K562 (cell line): ENCODE measurements around the gene TPK1. TPM values are rescaled to one million over a fixed set of nuclear protein-coding genes. Genes with fewer than 3 reads are reported as not detected.

Experiments used
- ATAC-seq: fragments of 200-7000 bp; cut with Tn5 transposase; 3 replicates; pipeline ENCODE4 v1.9.1; 2020; ENCODE audit warnings: moderate library complexity
- BruUV-seq: library from RNA; stranded (reverse); fragments of 400-500 nt; replicated peaks from 2 replicates; lab custom pipeline; 2021; lab: Mats Ljungman, UMichigan
- CTCF ChIA-PET: fragments of 300-600 bp; formaldehyde crosslinking; extraction: SDS; loops from one replicate; lab custom pipeline; 2021; ENCODE audit warnings: low intra/inter-chr PET ratio; lab: Yijun Ruan, JAX
- POLR2A ChIA-PET: fragments of 300-600, 350-650 bp; sonication (Branson Sonifier 250); formaldehyde crosslinking; extraction: SDS; loops from one replicate; lab custom pipeline; 2021; ENCODE audit warnings: antibody characterized with exemption, inconsistent platforms; lab: Yijun Ruan, JAX
- DNase-seq, 4 experiments: peaks; one replicate each; pipeline versions ENCODE4 v3.0.0 to v3.0.0-alpha.2; 2011 to 2018; ENCODE audit warnings: low spot score in 3 of 4, mixed read lengths in 3 of 4; ENCODE audit errors: extremely low read depth in 1 of 4
- FAIRE-seq: peaks from 2 replicates; lab custom pipeline; 2011; peaks lifted over from hg19 to GRCh38; lab: Jason Lieb, UNC
- H2AFZ ChIP-seq: 2 replicates; pipeline ENCODE4 v1.6.0; 2011; ENCODE audit warnings: low read depth, low read length, control low read depth, inconsistent platforms
- H3K27ac ChIP-seq: fragments of 200-600 bp; 3 replicates; pipeline ENCODE4 v1.8.0; 2011; ENCODE audit warnings: low read depth, mild to moderate bottlenecking, control low read depth, inconsistent platforms, low read length, moderate library complexity, mixed read lengths; ENCODE audit errors: extremely low read depth
- H3K27me3 ChIP-seq, 2 experiments: fragments of 300-600 bp in 1 of 2; 2 replicates in 1 of 2; 3 replicates in 1 of 2; pipeline versions ENCODE4 v1.6.0 to v1.8.0; 2011; ENCODE audit warnings: inconsistent platforms in 2 of 2, low read length in 2 of 2, mild to moderate bottlenecking in 1 of 2, mixed read lengths in 1 of 2, moderate library complexity in 1 of 2; ENCODE audit not compliant: control insufficient read depth in 2 of 2, insufficient read depth in 2 of 2
- H3K36me3 ChIP-seq: fragments of 300-600 bp; 3 replicates; pipeline ENCODE4 v1.8.0; 2011; ENCODE audit warnings: mild to moderate bottlenecking, low read length, inconsistent platforms; ENCODE audit not compliant: control insufficient read depth, insufficient read depth
- H3K4me1 ChIP-seq, 2 experiments: fragments of 200-600 bp in 1 of 2; replicated peaks in 1 of 2; 2 replicates in 1 of 2; 3 replicates in 1 of 2; pipeline versions ENCODE4 v1.5.1 to v1.8.0; 2011; ENCODE audit warnings: inconsistent platforms in 2 of 2, low read length in 2 of 2, mild to moderate bottlenecking in 1 of 2, mixed read lengths in 1 of 2, moderate library complexity in 1 of 2; ENCODE audit not compliant: control insufficient read depth in 2 of 2, insufficient read depth in 2 of 2
- H3K4me2 ChIP-seq: 2 replicates; pipeline ENCODE4 v1.6.1; 2011; ENCODE audit warnings: low read length, control low read depth, inconsistent platforms, mixed read lengths; ENCODE audit not compliant: insufficient read depth
- H3K4me3 ChIP-seq: fragments of 200-600 bp; sonication (generic), shearing (Covaris generic); 2 replicates; pipeline ENCODE4 v1.5.1; 2016; ENCODE audit warnings: control low read depth, inconsistent platforms
- H3K79me2 ChIP-seq: fragments of 200-600 bp; 3 replicates; pipeline ENCODE4 v1.8.0; 2011; ENCODE audit warnings: low read length, inconsistent platforms; ENCODE audit not compliant: control insufficient read depth, insufficient read depth
- H3K9ac ChIP-seq, 2 experiments: 2 replicates each; pipeline versions ENCODE4 v1.6.0 to v1.6.1; 2011; ENCODE audit warnings: low read depth in 2 of 2, low read length in 2 of 2, control low read depth in 1 of 2, inconsistent platforms in 1 of 2, mild to moderate bottlenecking in 1 of 2, mixed read lengths in 1 of 2; ENCODE audit not compliant: insufficient read depth in 1 of 2
- H3K9me1 ChIP-seq: one replicate; pipeline ENCODE4 v1.6.0; 2011; ENCODE audit warnings: inconsistent platforms, mild to moderate bottlenecking, low read length, moderate library complexity; ENCODE audit not compliant: control insufficient read depth, insufficient read depth
- H3K9me3 ChIP-seq: replicated peaks from 2 replicates; pipeline ENCODE4 v1.5.1; 2011; ENCODE audit warnings: low read depth, low read length, inconsistent platforms; ENCODE audit not compliant: control insufficient read depth, insufficient read depth
- H4K20me1 ChIP-seq: replicated peaks from 2 replicates; pipeline ENCODE4 v1.6.1; 2011; ENCODE audit warnings: low read length, inconsistent platforms, mixed read lengths; ENCODE audit not compliant: control insufficient read depth, insufficient read depth
- BRD4 ChIP-seq: fragments of 200-600 bp; sonication (generic); IDR thresholded peaks from 2 replicates; pipeline ENCODE4 v1.6.1; 2017; ENCODE audit warnings: inconsistent platforms
- NFYB ChIP-seq: IDR thresholded peaks from 2 replicates; pipeline ENCODE4 v1.6.1; 2011; ENCODE audit warnings: mild to moderate bottlenecking, moderate library complexity; ENCODE audit not compliant: insufficient read length; ENCODE audit errors: extremely low read depth
- NR2C1 ChIP-seq, 2 experiments: fragments of 450-650 bp; IDR thresholded peaks; 2 replicates each; pipeline ENCODE4 v1.6.1; 2017; ENCODE audit warnings: mild to moderate bottlenecking in 2 of 2, antibody characterized with exemption in 1 of 2, inconsistent platforms in 1 of 2, missing compliant biosample characterization in 1 of 2, missing genetic modification characterization in 1 of 2
- PCBP2 ChIP-seq: fragments of 200-400 bp; formaldehyde crosslinking; IDR thresholded peaks from 2 replicates; pipeline ENCODE4 v1.6.1; 2018; ENCODE audit warnings: low read length, low read depth, mild to moderate bottlenecking, moderate library complexity; ENCODE audit not compliant: poor library complexity, severe bottlenecking
- RBBP5 ChIP-seq: fragments of 200-600 bp; sonication (generic); IDR thresholded peaks from 2 replicates; pipeline ENCODE4 v1.6.1; 2012; ENCODE audit warnings: borderline replicate concordance, mild to moderate bottlenecking, low read length, control low read depth, inconsistent platforms; ENCODE audit not compliant: insufficient read depth, poor library complexity, severe bottlenecking
- RFX1 ChIP-seq: fragments of 450-650 bp; IDR thresholded peaks from 2 replicates; pipeline ENCODE4 v1.6.1; 2016; ENCODE audit warnings: mild to moderate bottlenecking, moderate library complexity
- SNIP1 ChIP-seq: fragments of 450-650 bp; IDR thresholded peaks from 2 replicates; pipeline ENCODE4 v1.7.1; 2017; ENCODE audit warnings: low read depth, mild to moderate bottlenecking
- SREBF1 ChIP-seq: fragments of 150-350 bp; IDR thresholded peaks from 2 replicates; pipeline ENCODE4 v1.6.1; 2014; ENCODE audit warnings: antibody characterized with exemption, low read depth, low read length, borderline replicate concordance
- ZBED1 ChIP-seq: IDR thresholded peaks from 2 replicates; pipeline ENCODE4 v1.6.1; 2014
- ZNF311 ChIP-seq: fragments of 250-450 bp; sonication (Bioruptor Pico); IDR thresholded peaks from 2 replicates; pipeline ENCODE4 v1.4.0; 2020; ENCODE audit warnings: mild to moderate bottlenecking, moderate library complexity
- WGBS: fragments of 100-300 bp; shearing (Covaris generic); methylation state at CpG from one replicate; pipeline ENCODE4 v1.1.6; 2016; ENCODE audit warnings: low coverage, mixed read lengths; ENCODE audit not compliant: insufficient coverage; ENCODE audit errors: missing lambda C conversion rate; 5-methylcytosine and 5-hydroxymethylcytosine counted together
- in situ Hi-C: fragments of 300-500 bp; cut with MboI; formaldehyde crosslinking; loops from 4 replicates; pipeline ENCODE4 v1.15.0; 2018; ENCODE audit warnings: inconsistent platforms, mixed read lengths
- intact Hi-C: fragments of 100-400 bp; cut with micrococcal nuclease; formaldehyde crosslinking; loops from 2 replicates; pipeline ENCODE4 v1.14.2; 2022
- polyA plus RNA-seq, 8 experiments: library from polyadenylated mRNA; depleted of rRNA in 4 of 8; stranded (reverse) in 5 of 8; unstranded in 3 of 8; fragments of >200 nt; fragmentation: Nextera tagmentation in 2 of 8; fragmentation: Illumina TruSeq in 1 of 8; extraction: Ambion mirVana in 2 of 8; extraction: Trizol in 1 of 8; gene quantifications; 2 replicates each; pipeline versions ENCODE4 v1.2.1 to v1.2.3, GENCODE V29; 2011 to 2014; ENCODE audit warnings: inconsistent platforms in 1 of 8, missing spikeins in 1 of 8
- total RNA-seq, 7 experiments: library from RNA; depleted of rRNA in 6 of 7; stranded (reverse); fragments of >200 nt in 6 of 7; fragmentation: Illumina TruSeq in 2 of 7; extraction: Trizol in 2 of 7; gene quantifications; 2 replicates each; pipeline versions ENCODE4 v1.2.1 to v1.2.3, GENCODE V29; 2011 to 2021; ENCODE audit warnings: low replicate concordance in 1 of 7
- TF ChIP-seq, protein P1 (sequence below): fragments of 250-450 bp; sonication (Bioruptor Pico); IDR thresholded peaks from 2 replicates; pipeline ENCODE4 v1.8.0; 2022; ENCODE audit warnings: inconsistent platforms
- TF ChIP-seq, protein P2 (sequence below), 2 experiments: fragments of 150-350 bp in 1 of 2; IDR thresholded peaks; 2 replicates each; pipeline ENCODE4 v1.6.1; 2012 to 2016; ENCODE audit warnings: low read depth in 2 of 2, low read length in 2 of 2, mild to moderate bottlenecking in 1 of 2, moderate library complexity in 1 of 2
- TF ChIP-seq, protein P3 (sequence below): fragments of 450-650 bp; IDR thresholded peaks from 2 replicates; pipeline ENCODE4 v1.7.0; 2016; ENCODE audit warnings: borderline replicate concordance

TPK1 gene
- total and polyA plus RNA-seq, 9 of the 15 experiments (the other 6 are each of a cell fraction or from before 2014, with no cell fraction given): 5.1 to 16.2 (median 9.2) TPM

DNA sequence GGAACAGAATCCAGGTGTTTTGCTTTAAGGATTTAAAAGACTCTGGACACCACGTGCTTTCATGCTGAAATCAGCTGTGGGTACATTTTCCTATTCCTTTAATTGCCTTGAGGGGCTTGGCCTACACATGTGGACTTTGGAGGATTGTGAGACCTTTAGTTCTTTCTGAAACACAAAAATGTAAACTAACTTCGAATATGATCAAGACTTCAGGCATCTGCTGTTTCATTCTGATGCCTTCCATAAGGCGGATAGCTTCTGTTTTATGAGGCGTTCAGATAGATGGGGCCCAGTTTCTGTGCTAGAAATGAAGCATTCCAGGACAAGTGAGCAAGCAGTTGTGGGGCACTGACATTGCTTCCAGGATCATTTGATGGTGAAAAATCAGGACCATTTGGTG, 430.9 kb downstream of the TPK1 start (continued):
- TF ChIP-seq, protein P1, sequence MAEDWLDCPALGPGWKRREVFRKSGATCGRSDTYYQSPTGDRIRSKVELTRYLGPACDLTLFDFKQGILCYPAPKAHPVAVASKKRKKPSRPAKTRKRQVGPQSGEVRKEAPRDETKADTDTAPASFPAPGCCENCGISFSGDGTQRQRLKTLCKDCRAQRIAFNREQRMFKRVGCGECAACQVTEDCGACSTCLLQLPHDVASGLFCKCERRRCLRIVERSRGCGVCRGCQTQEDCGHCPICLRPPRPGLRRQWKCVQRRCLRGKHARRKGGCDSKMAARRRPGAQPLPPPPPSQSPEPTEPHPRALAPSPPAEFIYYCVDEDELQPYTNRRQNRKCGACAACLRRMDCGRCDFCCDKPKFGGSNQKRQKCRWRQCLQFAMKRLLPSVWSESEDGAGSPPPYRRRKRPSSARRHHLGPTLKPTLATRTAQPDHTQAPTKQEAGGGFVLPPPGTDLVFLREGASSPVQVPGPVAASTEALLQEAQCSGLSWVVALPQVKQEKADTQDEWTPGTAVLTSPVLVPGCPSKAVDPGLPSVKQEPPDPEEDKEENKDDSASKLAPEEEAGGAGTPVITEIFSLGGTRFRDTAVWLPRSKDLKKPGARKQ (CRISPR knock-in tag): no peak
- TF ChIP-seq, protein P2, sequence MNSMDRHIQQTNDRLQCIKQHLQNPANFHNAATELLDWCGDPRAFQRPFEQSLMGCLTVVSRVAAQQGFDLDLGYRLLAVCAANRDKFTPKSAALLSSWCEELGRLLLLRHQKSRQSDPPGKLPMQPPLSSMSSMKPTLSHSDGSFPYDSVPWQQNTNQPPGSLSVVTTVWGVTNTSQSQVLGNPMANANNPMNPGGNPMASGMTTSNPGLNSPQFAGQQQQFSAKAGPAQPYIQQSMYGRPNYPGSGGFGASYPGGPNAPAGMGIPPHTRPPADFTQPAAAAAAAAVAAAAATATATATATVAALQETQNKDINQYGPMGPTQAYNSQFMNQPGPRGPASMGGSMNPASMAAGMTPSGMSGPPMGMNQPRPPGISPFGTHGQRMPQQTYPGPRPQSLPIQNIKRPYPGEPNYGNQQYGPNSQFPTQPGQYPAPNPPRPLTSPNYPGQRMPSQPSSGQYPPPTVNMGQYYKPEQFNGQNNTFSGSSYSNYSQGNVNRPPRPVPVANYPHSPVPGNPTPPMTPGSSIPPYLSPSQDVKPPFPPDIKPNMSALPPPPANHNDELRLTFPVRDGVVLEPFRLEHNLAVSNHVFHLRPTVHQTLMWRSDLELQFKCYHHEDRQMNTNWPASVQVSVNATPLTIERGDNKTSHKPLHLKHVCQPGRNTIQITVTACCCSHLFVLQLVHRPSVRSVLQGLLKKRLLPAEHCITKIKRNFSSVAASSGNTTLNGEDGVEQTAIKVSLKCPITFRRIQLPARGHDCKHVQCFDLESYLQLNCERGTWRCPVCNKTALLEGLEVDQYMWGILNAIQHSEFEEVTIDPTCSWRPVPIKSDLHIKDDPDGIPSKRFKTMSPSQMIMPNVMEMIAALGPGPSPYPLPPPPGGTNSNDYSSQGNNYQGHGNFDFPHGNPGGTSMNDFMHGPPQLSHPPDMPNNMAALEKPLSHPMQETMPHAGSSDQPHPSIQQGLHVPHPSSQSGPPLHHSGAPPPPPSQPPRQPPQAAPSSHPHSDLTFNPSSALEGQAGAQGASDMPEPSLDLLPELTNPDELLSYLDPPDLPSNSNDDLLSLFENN (IDR thresholded peaks at IDR 0.05; ENCODE audit: low read depth in 2 of 2, low read length in 2 of 2): no peak

DNA sequence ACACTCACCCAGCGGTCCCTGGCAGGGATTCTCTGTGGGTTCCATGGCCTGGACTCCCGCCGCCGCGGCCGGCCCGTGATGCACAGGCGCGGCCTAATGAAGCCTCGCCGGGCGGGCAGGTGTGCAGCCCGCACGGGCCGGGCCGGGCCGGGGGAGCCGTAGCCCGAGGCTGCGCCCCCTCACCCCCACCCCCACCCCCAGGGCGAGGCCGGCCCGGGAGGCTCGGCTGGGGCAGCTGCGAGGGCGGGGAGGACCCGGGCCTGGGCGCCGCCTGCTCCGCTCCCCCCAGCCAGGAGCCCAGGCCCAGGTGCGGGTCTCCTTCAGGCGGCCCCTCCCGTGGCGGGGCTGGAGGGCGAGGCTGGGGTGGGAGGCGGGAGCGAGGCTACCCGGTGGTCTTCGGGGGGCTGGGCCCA, 432.2 kb downstream of the TPK1 start, which contains the start of gene NOBOX:
Gene NOBOX (minus strand): TSS at position 45 of the 413 bp plus-strand sequence.
- H4K20me1 ChIP-seq: no peaks in the 10 kb centered on the region
- intact Hi-C loops (loop anchor here (10.0 kb wide), 1 partner anchor 499 kb away; the partner anchor contains the start of gene TCAF1), in situ Hi-C loops (no loop called here)
- FAIRE-seq (no peak), DNase-seq (no peak), ATAC-seq (no peak)
- H3K4me1 ChIP-seq: no peaks in the 10 kb centered on the region
- no peak within 1 kb of the TSS for H3K4me3 ChIP-seq
- no peaks in the 10 kb centered on the region for H3K9me1 ChIP-seq
- H2AFZ ChIP-seq: no peak within 1 kb of the TSS
- no peaks in the 10 kb centered on the region for H3K9me3 ChIP-seq
- POLR2A ChIA-PET: no interaction called here
- CTCF ChIA-PET: no interaction called here
- no peak for TF ChIP-seq PCBP2
- TF ChIP-seq SREBF1: no peak
- TF ChIP-seq SNIP1: no peak
- no peak for TF ChIP-seq ZNF311
- no peak for TF ChIP-seq RFX1
- TF ChIP-seq ZBED1: no peak
- TF ChIP-seq BRD4: no peak
- TF ChIP-seq, protein P3, sequence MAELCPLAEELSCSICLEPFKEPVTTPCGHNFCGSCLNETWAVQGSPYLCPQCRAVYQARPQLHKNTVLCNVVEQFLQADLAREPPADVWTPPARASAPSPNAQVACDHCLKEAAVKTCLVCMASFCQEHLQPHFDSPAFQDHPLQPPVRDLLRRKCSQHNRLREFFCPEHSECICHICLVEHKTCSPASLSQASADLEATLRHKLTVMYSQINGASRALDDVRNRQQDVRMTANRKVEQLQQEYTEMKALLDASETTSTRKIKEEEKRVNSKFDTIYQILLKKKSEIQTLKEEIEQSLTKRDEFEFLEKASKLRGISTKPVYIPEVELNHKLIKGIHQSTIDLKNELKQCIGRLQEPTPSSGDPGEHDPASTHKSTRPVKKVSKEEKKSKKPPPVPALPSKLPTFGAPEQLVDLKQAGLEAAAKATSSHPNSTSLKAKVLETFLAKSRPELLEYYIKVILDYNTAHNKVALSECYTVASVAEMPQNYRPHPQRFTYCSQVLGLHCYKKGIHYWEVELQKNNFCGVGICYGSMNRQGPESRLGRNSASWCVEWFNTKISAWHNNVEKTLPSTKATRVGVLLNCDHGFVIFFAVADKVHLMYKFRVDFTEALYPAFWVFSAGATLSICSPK: no peak
- no peak for TF ChIP-seq RBBP5
- no peak for TF ChIP-seq NR2C1 (IDR thresholded peaks at IDR 0.05)
- no peak for TF ChIP-seq NR2C1 (tag; IDR thresholded peaks at IDR 0.05)
- TF ChIP-seq NFYB: no peak
- TF ChIP-seq, all 486 proteins: peak for 0
- Histone ChIP-seq H3K9ac (no peak within 1 kb of the TSS), H3K27me3 (peaks cover 15 to 22% of the 10 kb centered on the region in 2 experiments; a peak in 4 of 5 replicates), H3K79me2 (no peaks in the 10 kb centered on the region), H3K4me2 (no peak within 1 kb of the TSS), H3K27ac (no peak within 1 kb of the TSS), H3K36me3 (no peaks in the 10 kb centered on the region)
- BruUV-seq: no TSS peak
- WGBS: 2% methylated on average over 11 of the region's 39 CpGs
